Endothelial cell of umbilical vein (primary cell): ENCODE results near the gene FER. TPM values are rescaled to one million over a fixed set of nuclear protein-coding genes. Genes with fewer than 3 reads are reported as not detected.

Experiments used
- BruUV-seq: library from RNA; stranded (reverse); fragments of 400-500 nt; replicated peaks from 2 replicates; lab custom pipeline; 2021; lab: Mats Ljungman, UMichigan
- CTCF ChIA-PET: fragments of 300-600, 350-600 bp; sonication (Branson Sonifier 250); formaldehyde crosslinking; loops from one replicate; lab custom pipeline; 2021; ENCODE audit warnings: antibody characterized with exemption, inconsistent platforms; lab: Charles Lee
- POLR2A ChIA-PET: fragments of 300-600, 350-600 bp; sonication (Branson Sonifier 250); formaldehyde crosslinking; loops from one replicate; lab custom pipeline; 2021; ENCODE audit warnings: antibody characterized with exemption, inconsistent platforms; lab: Charles Lee
- DNase-seq: peaks from one replicate; pipeline ENCODE4 v3.0.0-alpha.2; 2011; ENCODE audit warnings: low read depth, low spot score
- FAIRE-seq: peaks from 2 replicates; lab custom pipeline; 2011; peaks lifted over from hg19 to GRCh38; lab: Jason Lieb, UNC
- H2AFZ ChIP-seq: 2 replicates; pipeline ENCODE4 v1.6.0; 2012; ENCODE audit warnings: low read depth, low read length, control low read depth, inconsistent platforms
- H3K27ac ChIP-seq: 2 replicates; pipeline ENCODE4 v1.5.1; 2011; ENCODE audit warnings: low read depth, mild to moderate bottlenecking, control low read depth, low read length, moderate library complexity; ENCODE audit not compliant: insufficient read depth
- H3K27me3 ChIP-seq, 2 experiments: 2 replicates each; pipeline versions ENCODE4 v1.6.0 to v1.6.1; 2011; ENCODE audit warnings: low read length in 2 of 2, mixed read lengths in 1 of 2; ENCODE audit not compliant: control insufficient read depth in 2 of 2, insufficient read depth in 2 of 2
- H3K36me3 ChIP-seq, 2 experiments: 2 replicates in 1 of 2; 3 replicates in 1 of 2; pipeline ENCODE4 v1.5.1; 2011; ENCODE audit warnings: low read length in 2 of 2, mild to moderate bottlenecking in 1 of 2, moderate library complexity in 1 of 2; ENCODE audit not compliant: control insufficient read depth in 2 of 2, insufficient read depth in 2 of 2; ENCODE audit errors: extremely low read depth in 1 of 2
- H3K4me1 ChIP-seq: 3 replicates; pipeline ENCODE4 v1.5.1; 2011; ENCODE audit warnings: mild to moderate bottlenecking, low read length; ENCODE audit not compliant: control insufficient read depth, insufficient read depth; ENCODE audit errors: extremely low read depth
- H3K4me2 ChIP-seq: 2 replicates; pipeline ENCODE4 v1.6.1; 2011; ENCODE audit warnings: low read length, control low read depth, mixed read lengths; ENCODE audit not compliant: insufficient read depth
- H3K4me3 ChIP-seq, 3 experiments: fragments of 200-600 bp in 1 of 3; sonication (generic), shearing (Covaris generic) in 1 of 3; replicated peaks in 1 of 3; 2 replicates each; pipeline ENCODE4 v1.5.1; 2011 to 2016; ENCODE audit warnings: control low read depth in 3 of 3, low read length in 3 of 3, mild to moderate bottlenecking in 2 of 3, inconsistent platforms in 1 of 3, low read depth in 1 of 3, moderate library complexity in 1 of 3; ENCODE audit not compliant: insufficient read depth in 1 of 3
- H3K79me2 ChIP-seq: 2 replicates; pipeline ENCODE4 v1.6.0; 2012; ENCODE audit warnings: low read length, inconsistent platforms; ENCODE audit not compliant: control insufficient read depth, insufficient read depth
- H3K9ac ChIP-seq: replicated peaks from 2 replicates; pipeline ENCODE3; 2011; ENCODE audit warnings: low read length, control low read depth; ENCODE audit not compliant: insufficient read depth; ENCODE audit errors: extremely low read depth
- H3K9me1 ChIP-seq: replicated peaks from 3 replicates; pipeline ENCODE4 v1.6.0; 2011; ENCODE audit warnings: mild to moderate bottlenecking, low read length; ENCODE audit not compliant: control insufficient read depth, insufficient read depth; ENCODE audit errors: extremely low read depth
- H3K9me3 ChIP-seq: replicated peaks from 2 replicates; pipeline ENCODE4 v1.5.1; 2012; ENCODE audit warnings: low read length, inconsistent platforms; ENCODE audit not compliant: control insufficient read depth, insufficient read depth
- H4K20me1 ChIP-seq: replicated peaks from 2 replicates; pipeline ENCODE3; 2011; ENCODE audit warnings: mild to moderate bottlenecking, low read length; ENCODE audit not compliant: control insufficient read depth, insufficient read depth; ENCODE audit errors: extremely low read depth
- CTCF ChIP-seq, 2 donors: IDR thresholded peaks; 1 replicate in 1 of 2; 2 replicates in 1 of 2; pipeline ENCODE4 v1.5.1; 2011; ENCODE audit warnings: low read length in 2 of 2, mild to moderate bottlenecking in 2 of 2, moderate library complexity in 2 of 2, control low read depth in 1 of 2, inconsistent platforms in 1 of 2, low read depth in 1 of 2; ENCODE audit not compliant: insufficient read depth in 1 of 2; ENCODE audit errors: extremely low read depth in 1 of 2
- EZH2 ChIP-seq: IDR thresholded peaks from 2 replicates; pipeline ENCODE4 v1.6.1; 2012; ENCODE audit warnings: borderline replicate concordance, low read depth, mild to moderate bottlenecking, moderate library complexity, low read length, inconsistent platforms; ENCODE audit not compliant: severe bottlenecking
- FOS ChIP-seq: IDR thresholded peaks from 2 replicates; pipeline ENCODE4 v1.6.1; 2011; ENCODE audit warnings: mild to moderate bottlenecking, low read length, moderate library complexity, borderline replicate concordance; ENCODE audit not compliant: insufficient read depth
- GATA2 ChIP-seq: IDR thresholded peaks from 2 replicates; pipeline ENCODE4 v1.7.0; 2011; ENCODE audit warnings: low read depth, mild to moderate bottlenecking, moderate library complexity, mixed read lengths, low read length; ENCODE audit not compliant: insufficient read length, insufficient read depth
- JUN ChIP-seq: IDR thresholded peaks from 2 replicates; pipeline ENCODE4 v1.6.1; 2011; ENCODE audit warnings: borderline replicate concordance, low read depth; ENCODE audit not compliant: insufficient read length, insufficient read depth
- MAX ChIP-seq: IDR thresholded peaks from 2 replicates; pipeline ENCODE4 v1.6.1; 2011; ENCODE audit not compliant: insufficient read depth, insufficient read length
- MYC ChIP-seq: IDR thresholded peaks from one replicate; pipeline ENCODE4 v1.6.1; 2011; ENCODE audit warnings: mild to moderate bottlenecking, low read depth, low read length
- POLR2A ChIP-seq: IDR thresholded peaks from 2 replicates; pipeline ENCODE4 v1.6.1; 2012; ENCODE audit warnings: low read depth, mild to moderate bottlenecking, control low read depth, low read length
- POLR2AphosphoS5 ChIP-seq: IDR thresholded peaks from 2 replicates; pipeline ENCODE4 v1.6.1; 2012; ENCODE audit warnings: low read depth, mild to moderate bottlenecking, control low read depth, low read length, moderate library complexity; ENCODE audit not compliant: insufficient read depth
- dilution Hi-C: fragments of 300-500 bp; cut with MboI; formaldehyde crosslinking; loops from one replicate; pipeline ENCODE4 v1.15.0; 2019; ENCODE audit warnings: low sequenced_read_pairs; ENCODE audit not compliant: extremely low pct_ligation_motif_present
- intact Hi-C: fragments of 100-400 bp; cut with micrococcal nuclease; formaldehyde crosslinking; loops from one replicate; pipeline ENCODE4 v1.10.0; 2022
- polyA plus RNA-seq, 4 experiments: library from polyadenylated mRNA; depleted of rRNA in 3 of 4; stranded (reverse) in 3 of 4; unstranded in 1 of 4; fragments of >200 nt; gene quantifications; 2 replicates each; pipeline versions ENCODE4 v1.2.1 to v1.2.3, GENCODE V29; 2011 to 2012; ENCODE audit warnings: missing spikeins in 1 of 4
- total RNA-seq: library from RNA; stranded (reverse); gene quantifications from 2 replicates; pipeline ENCODE4 v1.2.3, GENCODE V29; 2021

Gene FER
- total and polyA plus RNA-seq, 2 donors (not counting 3 experiments of a cell fraction or from before 2014, with no cell fraction given): 2.3 to 27.5 TPM

GRCh38 chr5:108735790-108736189, 11.9 kb upstream of the FER start:
- no peaks in the 10 kb centered on the region for H3K27me3 ChIP-seq
- H3K4me1 ChIP-seq: peaks cover 10% of the 10 kb centered on the region
- POLR2A ChIA-PET: interaction anchor here (1.0 kb wide), 1 partner anchor 12 kb away, joined by 3 read pairs; no protein-coding TSS in a partner anchor
- no peak overlapping the region for H3K4me3 ChIP-seq
- H3K27ac ChIP-seq: no peak overlapping the region
- H4K20me1 ChIP-seq: no peaks in the 10 kb centered on the region
- CTCF ChIA-PET: interaction anchor here (1.1 kb wide), 1 partner anchor 8 kb away, joined by 3 read pairs; no protein-coding TSS in a partner anchor
- no peak overlapping the region for H3K9ac ChIP-seq
- peak overlapping the region; percentile 49 for H3K4me2 ChIP-seq
- TF ChIP-seq FOS: peak; percentile 71
- peak; percentile 97 for TF ChIP-seq GATA2
- TF ChIP-seq JUN: no peak
- FAIRE-seq: no peak
- no TSS peak for BruUV-seq
- H3K9me3 ChIP-seq: no peaks in the 10 kb centered on the region
- dilution Hi-C loops (no loop called here), intact Hi-C loops (loop anchor here (1.0 kb wide), 1 partner anchor 12 kb away; the partner anchor contains the start of gene FER)
- no peaks in the 10 kb centered on the region for H3K9me1 ChIP-seq
- H3K36me3 ChIP-seq: no peaks in the 10 kb centered on the region
- H2AFZ ChIP-seq: peak overlapping the region; percentile 84
- peak; percentile 51 for DNase-seq
- no peaks in the 10 kb centered on the region for H3K79me2 ChIP-seq

GRCh38 chr5:108736855-108737254, 10.8 kb upstream of the FER start:
- Histone ChIP-seq H3K9me3 (no peaks in the 10 kb centered on the region), H3K27me3 (no peaks in the 10 kb centered on the region), H3K4me3 (no peak overlapping the region), H3K9me1 (no peaks in the 10 kb centered on the region), H3K36me3 (no peaks in the 10 kb centered on the region), H3K4me1 (peaks cover 8% of the 10 kb centered on the region), H2AFZ (no peak overlapping the region), H3K27ac (no peak overlapping the region), H3K79me2 (no peaks in the 10 kb centered on the region), H4K20me1 (no peaks in the 10 kb centered on the region), H3K9ac (no peak overlapping the region), H3K4me2 (no peak overlapping the region)
- FAIRE-seq: no peak
- intact Hi-C loops: loop anchor here (1.0 kb wide), 1 partner anchor 10 kb away; the partner anchor contains the start of gene FER
- CTCF ChIA-PET: interaction anchor here (0.6 kb wide), 1 partner anchor 90 kb away, joined by 3 read pairs; no protein-coding TSS in a partner anchor
- dilution Hi-C loops: no loop called here
- POLR2A ChIA-PET: no interaction called here
- TF ChIP-seq JUN (no peak), POLR2A (no peak), POLR2AphosphoS5 (no peak), EZH2 (no peak), MAX (no peak), MYC (no peak), CTCF (IDR thresholded peaks at IDR 0.05; ENCODE audit: extremely low read depth in 1 of 2, insufficient read depth in 1 of 2, low read depth in 1 of 2, low read length in 2 of 2) (no peak), FOS (no peak), GATA2 (no peak)
- no peak for DNase-seq
- BruUV-seq: no TSS peak
